ENCODE results near the gene SDHB. TPM values are rescaled to one million over a fixed set of nuclear protein-coding genes. Genes with fewer than 3 reads are reported as not detected.

The SDHB gene
- polyA plus RNA-seq, 3 donors, result 116 to 275 (median 241) TPM

DNA sequence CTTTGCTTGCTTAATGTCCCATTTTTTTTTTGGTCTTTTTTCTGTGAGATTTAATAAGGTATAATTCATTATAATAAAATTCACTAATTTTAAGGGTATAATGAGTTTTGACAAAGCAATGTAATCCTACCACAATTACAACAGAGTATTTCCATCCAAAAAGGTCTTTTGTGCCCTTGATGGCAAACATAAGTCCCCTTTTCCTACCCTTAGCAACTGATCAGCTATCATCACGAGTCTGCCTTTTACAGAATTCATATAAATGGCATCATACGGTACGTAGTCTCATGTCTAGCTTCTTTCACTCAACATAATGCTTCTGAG lies 7.5 kb downstream of the SDHB start:
- Histone ChIP-seq H4K20me1 (ENCODE audit: insufficient read depth, low read length) (peaks cover 62% of the 10 kb centered on the region), H3K4me3 (replicated peaks in 1 of 3; ENCODE audit: low read depth in 2 of 3, low read length in 3 of 3) (peak overlapping the region in 1 of 3 experiments; percentile 62), H3K27me3 (ENCODE audit: control insufficient read depth in 2 of 2, insufficient read depth in 2 of 2, low read length in 2 of 2) (no peaks in the 10 kb centered on the region), H3K27ac (ENCODE audit: low read depth in 1 of 2, low read length in 2 of 2) (no peak overlapping the region), H2AFZ (ENCODE audit: insufficient read depth, low read depth, low read length, poor library complexity, severe bottlenecking) (no peak overlapping the region), H3K9me3 (replicated peaks in 1 of 2; ENCODE audit: control insufficient read depth in 1 of 2, insufficient read depth in 1 of 2, low read length in 2 of 2) (no peaks in the 10 kb centered on the region), H3K4me2 (replicated peaks; ENCODE audit: extremely low read depth, low read length, poor library complexity, severe bottlenecking) (peak overlapping the region; percentile 65), H3K9ac (ENCODE audit: insufficient read depth, low read length, poor library complexity, severe bottlenecking) (no peak overlapping the region), H3K79me2 (ENCODE audit: insufficient read depth, low read length) (peaks cover 76% of the 10 kb centered on the region), H3K36me3 (replicated peaks in 1 of 2; ENCODE audit: control insufficient read depth in 1 of 2, insufficient read depth in 2 of 2, low read length in 2 of 2) (peaks cover 39 to 61% of the 10 kb centered on the region in 2 donors), H3K4me1 (ENCODE audit: control insufficient read depth in 1 of 2, insufficient read depth in 2 of 2, low read length in 2 of 2) (peaks cover 14 to 32% of the 10 kb centered on the region in 2 donors)
- no peak for DNase-seq
- Mint-ChIP-seq H3K36me3 (peaks cover 43 to 61% of the 10 kb centered on the region in 2 donors), H3K27ac (peak overlapping the region in 1 of 7 donors; percentile 55), H3K4me3 (no peak overlapping the region), H3K9me3 (peaks cover 0 to 3% (median 0%) of the 10 kb centered on the region in 7 donors), H3K27me3 (ENCODE audit: low read depth in 3 of 3) (no peaks in the 10 kb centered on the region), H3K4me1 (peaks cover 21% of the 10 kb centered on the region)
- TF ChIP-seq, protein P1, sequence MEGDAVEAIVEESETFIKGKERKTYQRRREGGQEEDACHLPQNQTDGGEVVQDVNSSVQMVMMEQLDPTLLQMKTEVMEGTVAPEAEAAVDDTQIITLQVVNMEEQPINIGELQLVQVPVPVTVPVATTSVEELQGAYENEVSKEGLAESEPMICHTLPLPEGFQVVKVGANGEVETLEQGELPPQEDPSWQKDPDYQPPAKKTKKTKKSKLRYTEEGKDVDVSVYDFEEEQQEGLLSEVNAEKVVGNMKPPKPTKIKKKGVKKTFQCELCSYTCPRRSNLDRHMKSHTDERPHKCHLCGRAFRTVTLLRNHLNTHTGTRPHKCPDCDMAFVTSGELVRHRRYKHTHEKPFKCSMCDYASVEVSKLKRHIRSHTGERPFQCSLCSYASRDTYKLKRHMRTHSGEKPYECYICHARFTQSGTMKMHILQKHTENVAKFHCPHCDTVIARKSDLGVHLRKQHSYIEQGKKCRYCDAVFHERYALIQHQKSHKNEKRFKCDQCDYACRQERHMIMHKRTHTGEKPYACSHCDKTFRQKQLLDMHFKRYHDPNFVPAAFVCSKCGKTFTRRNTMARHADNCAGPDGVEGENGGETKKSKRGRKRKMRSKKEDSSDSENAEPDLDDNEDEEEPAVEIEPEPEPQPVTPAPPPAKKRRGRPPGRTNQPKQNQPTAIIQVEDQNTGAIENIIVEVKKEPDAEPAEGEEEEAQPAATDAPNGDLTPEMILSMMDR (IDR thresholded peaks at IDR 0.05), result peak; percentile 50
- intact Hi-C loops (cut with micrococcal nuclease), result loop anchor here (5.0 kb wide), 2 partner anchors 84 to 94 kb away; no protein-coding TSS in a partner anchor
- WGBS (ENCODE audit: insufficient coverage), result 60% methylated on average over 1 of the region's 3 CpGs

DNA sequence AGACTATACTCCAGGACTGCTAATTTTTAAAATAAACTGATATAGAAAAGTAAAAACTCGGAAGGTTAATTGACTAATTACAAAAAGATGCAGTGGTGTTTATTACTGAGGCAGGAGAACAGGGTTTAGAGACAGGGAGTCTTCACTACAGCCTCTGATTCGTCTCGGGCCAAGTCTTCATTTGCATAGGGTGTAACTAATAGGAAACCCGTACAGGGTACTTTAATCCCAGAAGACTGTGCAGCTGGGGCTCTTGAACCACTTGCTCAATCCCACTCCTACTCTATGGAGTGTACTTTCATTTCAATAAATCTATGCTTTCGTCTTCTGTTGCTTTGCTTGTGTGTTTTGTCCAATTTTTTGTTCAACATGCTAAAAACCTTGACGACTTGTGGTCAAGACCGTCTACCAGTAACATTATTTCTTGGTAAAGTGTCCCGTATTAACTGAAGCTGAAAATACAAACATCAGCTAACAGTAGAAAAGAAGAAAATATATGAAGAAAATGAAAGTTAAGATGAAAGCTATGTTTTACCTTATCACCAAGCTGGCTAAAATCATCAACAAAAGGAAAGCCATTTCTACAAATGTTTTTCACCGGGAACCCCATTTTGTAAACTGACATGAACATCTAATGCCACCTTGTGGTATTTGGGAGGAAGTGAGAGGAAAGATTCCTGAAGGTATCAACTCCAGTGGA lies 8.0 kb downstream of the SDHB start:
- no peaks in the 10 kb centered on the region for H3K27me3 ChIP-seq (ENCODE audit: control insufficient read depth in 2 of 2, insufficient read depth in 2 of 2, low read length in 2 of 2)
- Mint-ChIP-seq H3K4me1 (peaks cover 19% of the 10 kb centered on the region), H3K27ac (peak overlapping the region; percentile 79 to 90 (median 82)), H3K36me3 (peaks cover 39 to 60% of the 10 kb centered on the region in 2 donors), H3K27me3 (ENCODE audit: low read depth in 3 of 3) (no peaks in the 10 kb centered on the region), H3K4me3 (peak overlapping the region; percentile 42 to 53), H3K9me3 (peaks cover 0 to 3% (median 0%) of the 10 kb centered on the region in 7 donors)
- H3K4me1 ChIP-seq (ENCODE audit: control insufficient read depth in 1 of 2, insufficient read depth in 2 of 2, low read length in 2 of 2), result peaks cover 14 to 32% of the 10 kb centered on the region in 2 donors
- H3K4me2 ChIP-seq (replicated peaks; ENCODE audit: extremely low read depth, low read length, poor library complexity, severe bottlenecking), result peak overlapping the region; percentile 65
- H3K4me3 ChIP-seq (replicated peaks in 1 of 3; ENCODE audit: low read depth in 2 of 3, low read length in 3 of 3), result peak overlapping the region in 1 of 3 experiments; percentile 62
- intact Hi-C loops (cut with micrococcal nuclease), result loop anchor here (5.0 kb wide), 2 partner anchors 83 to 93 kb away; no protein-coding TSS in a partner anchor
- H3K9me3 ChIP-seq (replicated peaks in 1 of 2; ENCODE audit: control insufficient read depth in 1 of 2, insufficient read depth in 1 of 2, low read length in 2 of 2), result no peaks in the 10 kb centered on the region
- H4K20me1 ChIP-seq (ENCODE audit: insufficient read depth, low read length), result peaks cover 60% of the 10 kb centered on the region
- peak overlapping the region; percentile 19 to 74 for H3K27ac ChIP-seq (ENCODE audit: low read depth in 1 of 2, low read length in 2 of 2)
- no peak overlapping the region for H3K9ac ChIP-seq (ENCODE audit: insufficient read depth, low read length, poor library complexity, severe bottlenecking)
- peaks cover 71% of the 10 kb centered on the region for H3K79me2 ChIP-seq (ENCODE audit: insufficient read depth, low read length)
- peaks cover 39 to 61% of the 10 kb centered on the region in 2 donors for H3K36me3 ChIP-seq (replicated peaks in 1 of 2; ENCODE audit: control insufficient read depth in 1 of 2, insufficient read depth in 2 of 2, low read length in 2 of 2)
- peak in 2 of 3 donors; percentile 44 to 45 for DNase-seq
- TF ChIP-seq, protein P1 (IDR thresholded peaks at IDR 0.05), result peak; percentile 81
- WGBS (ENCODE audit: insufficient coverage), result 40% methylated on average over 1 of the region's 9 CpGs
- no peak overlapping the region for H2AFZ ChIP-seq (ENCODE audit: insufficient read depth, low read depth, low read length, poor library complexity, severe bottlenecking)

Data from CD14-positive monocyte (primary cell).